Left hindlimb (tissue), 1 donor: Measurements from ENCODE around the gene FLG.
"Not testable (repeated sequence)": the region's sequence is repeated elsewhere in the genome, so short reads cannot be mapped to it uniquely, and the experiment has no call there.

Source experiments
- DNase-seq: peaks from one replicate; pipeline ENCODE4 v3.0.0-alpha.2; 2018

The FLG gene

DNA sequence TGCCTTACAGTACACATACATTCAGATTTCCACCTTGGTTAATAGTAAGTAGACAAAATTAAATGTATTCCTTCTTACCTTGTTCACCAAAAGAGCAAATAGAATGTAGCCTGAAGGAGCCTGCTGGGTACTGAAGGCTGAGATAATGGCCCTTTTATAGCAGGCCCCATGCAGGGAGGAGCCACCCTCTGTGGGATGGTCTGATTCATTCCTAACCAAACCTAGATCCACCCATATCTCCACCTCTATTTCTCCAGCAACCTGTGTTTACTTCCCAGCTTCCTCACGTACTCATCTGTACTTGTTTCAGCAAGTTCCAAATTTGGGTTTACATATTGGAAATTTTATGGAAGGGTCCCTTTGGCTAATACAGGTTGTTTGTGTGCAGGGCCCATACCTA is at the start of gene FLG:
TSS of gene FLG (minus strand) at position 129 of the 400 bp plus-strand sequence. CDS start 9,783 bp downstream, outside the sequence.
- DNase-seq: no peak

DNA sequence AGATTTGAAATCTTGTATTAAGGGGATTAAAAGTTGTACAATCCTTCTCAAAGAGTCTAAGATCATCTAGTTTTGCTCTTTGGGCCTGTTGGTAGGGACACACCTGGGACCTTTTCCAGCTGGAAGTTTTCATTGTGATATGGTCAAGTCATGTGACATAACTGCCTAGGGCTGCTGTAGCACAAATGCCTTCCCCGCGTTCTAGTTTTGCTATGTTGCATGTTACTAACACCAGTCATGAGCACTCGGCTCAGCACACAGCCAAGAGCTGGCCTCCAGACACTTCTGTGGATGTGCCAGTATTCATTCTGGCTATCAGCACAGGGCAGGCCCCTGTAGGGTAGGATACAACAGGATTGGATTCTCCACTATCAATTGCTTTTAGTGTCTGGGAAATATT is 49.4 kb upstream of the FLG start:
- no peak for DNase-seq

DNA sequence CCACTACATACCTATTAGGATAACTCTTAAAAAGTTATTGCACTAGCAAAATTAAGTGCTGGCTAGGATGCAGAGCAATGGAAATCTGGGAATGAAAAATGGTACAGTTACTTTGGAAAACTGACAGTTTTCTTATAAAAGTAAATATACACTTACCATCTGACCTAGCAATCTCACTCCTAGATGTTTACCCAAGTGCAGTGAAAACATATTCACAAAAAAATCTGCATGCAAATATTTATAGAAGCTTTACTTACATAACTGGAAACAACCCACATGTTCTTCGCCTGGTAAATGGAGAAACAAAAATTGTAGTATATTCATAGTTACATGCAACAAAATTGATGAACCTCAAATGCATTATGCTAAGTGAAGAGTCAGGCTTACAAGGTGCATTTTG is 47.6 kb upstream of the FLG start:
- no peak for DNase-seq

DNA sequence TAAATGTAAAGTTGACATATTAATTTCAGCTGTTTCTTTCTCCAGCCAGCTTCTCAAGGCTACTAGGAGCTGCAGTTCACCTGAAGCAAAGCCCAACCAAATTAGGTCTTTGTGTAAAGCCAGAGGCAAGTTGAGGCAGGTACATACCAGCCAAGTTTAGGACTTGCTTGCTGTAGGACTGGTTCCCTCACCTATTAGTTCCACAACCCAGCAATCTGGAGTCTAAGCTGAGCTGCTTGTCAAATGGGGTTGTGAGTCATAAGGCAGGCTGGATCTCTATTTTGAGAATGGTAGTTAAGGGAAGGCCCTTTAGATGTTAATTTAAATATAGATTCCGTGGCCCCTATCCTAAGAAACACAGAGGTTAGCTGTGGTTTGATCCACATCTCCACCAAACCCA is 42.4 kb upstream of the FLG start:
- no peak for DNase-seq

DNA sequence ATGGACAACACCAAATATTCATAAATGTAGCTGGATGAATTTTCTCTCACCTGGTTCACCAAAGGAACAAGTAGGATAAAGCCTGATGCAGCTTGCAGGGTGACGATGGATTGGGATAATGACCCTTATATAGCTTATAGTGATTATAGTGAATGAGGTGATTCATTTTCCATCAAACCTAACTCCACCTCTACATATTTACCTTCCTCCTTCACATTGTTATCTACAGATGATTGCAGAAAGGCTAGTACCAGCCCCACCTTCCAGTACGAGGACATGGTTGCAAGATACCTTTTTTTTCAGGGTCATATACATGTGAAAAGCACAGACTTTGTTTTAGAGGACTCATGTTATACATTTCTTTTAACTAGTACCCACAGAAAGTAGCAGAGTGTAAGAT is 34.9 kb upstream of the FLG start, which contains the start of gene FLG2:
TSS of gene FLG2 (minus strand) at position 101 of the 400 bp plus-strand sequence. CDS start 1,122 bp downstream, outside the sequence.
- no peak for DNase-seq

DNA sequence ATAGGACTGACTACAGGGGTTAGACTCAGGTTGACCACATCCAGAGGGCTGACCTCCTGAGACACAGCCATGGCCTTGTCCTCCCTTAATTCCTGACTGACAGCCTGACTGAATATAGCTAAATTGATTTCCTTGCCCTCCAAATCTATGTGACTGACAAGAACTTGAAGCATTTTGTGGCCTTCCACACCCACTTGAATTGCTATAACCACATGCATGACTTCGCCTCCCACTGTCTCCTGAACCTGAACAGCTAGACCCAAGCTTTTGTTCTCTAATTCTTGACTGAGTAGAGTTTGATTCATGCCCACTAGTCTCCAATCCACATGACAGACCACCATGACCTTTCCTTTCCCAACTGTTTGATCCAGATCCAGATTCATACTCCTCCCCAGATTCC is 31.7 kb upstream of the FLG start:
- DNase-seq: no peak

DNA sequence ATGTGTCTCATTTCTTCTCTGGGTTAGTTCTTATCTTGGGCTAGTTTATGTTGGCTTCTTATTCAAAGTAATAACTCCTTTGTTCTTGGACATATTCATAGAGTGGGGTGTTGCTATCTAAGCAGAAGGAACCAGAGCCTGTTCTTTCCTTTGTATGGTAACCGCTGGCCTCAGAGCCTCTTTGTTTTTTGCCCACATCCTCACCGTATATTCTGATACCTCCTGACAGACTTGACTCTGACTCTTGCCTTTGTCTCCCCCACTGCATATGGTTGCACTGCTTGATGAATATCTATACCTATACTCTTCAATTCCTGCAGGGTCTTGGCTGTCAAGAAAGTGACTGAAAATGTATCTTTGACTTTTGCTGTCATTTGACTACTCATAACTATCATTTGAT is 24.6 kb upstream of the FLG start:
- DNase-seq: no peak

DNA sequence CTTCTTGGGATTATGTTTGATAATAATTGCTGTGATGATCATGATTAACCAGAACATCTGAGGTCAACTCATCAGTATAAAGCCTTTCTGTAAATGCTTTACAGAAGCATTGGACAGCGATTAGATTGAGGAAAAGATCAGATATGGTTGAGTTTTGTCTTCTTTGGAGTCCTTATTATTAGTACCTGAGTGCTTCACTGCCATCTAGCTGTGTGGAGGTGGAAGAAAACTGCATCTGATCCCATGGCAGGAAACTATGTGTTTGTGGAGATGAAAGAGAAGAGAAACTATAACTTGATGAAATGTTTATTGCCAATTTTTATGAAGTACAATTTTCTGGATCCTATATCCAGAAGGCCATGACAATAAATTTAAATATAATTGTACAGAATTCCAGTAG is 23.4 kb upstream of the FLG start:
- no peak for DNase-seq

DNA sequence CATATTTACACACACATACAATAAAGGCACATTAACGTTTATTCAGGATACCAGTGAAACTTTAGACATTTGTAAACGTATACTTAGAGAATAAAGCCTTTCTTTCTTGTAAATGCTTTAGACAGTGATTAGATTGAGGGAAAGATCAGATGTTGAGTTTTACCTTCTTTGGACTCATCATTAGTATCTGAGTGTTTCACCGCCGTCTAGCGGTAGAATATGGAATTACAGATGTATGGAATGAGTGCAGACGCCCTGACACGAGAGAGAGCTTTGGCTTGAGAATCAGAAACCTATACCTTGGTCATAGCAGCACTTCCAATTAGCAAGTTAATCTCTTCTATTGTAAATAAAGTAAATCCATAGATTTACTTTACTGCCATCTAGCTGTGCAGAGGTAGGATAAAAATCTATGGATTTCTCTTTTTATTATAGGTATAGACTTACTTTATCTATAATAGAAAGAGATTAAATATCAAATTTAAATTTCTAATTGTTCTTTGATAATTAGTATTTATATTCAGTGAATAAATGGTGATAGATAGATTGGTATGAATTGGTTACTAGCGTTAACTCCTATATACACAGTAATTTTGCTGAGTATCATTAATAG is 22.2 kb upstream of the FLG start:
- no peak for DNase-seq

DNA sequence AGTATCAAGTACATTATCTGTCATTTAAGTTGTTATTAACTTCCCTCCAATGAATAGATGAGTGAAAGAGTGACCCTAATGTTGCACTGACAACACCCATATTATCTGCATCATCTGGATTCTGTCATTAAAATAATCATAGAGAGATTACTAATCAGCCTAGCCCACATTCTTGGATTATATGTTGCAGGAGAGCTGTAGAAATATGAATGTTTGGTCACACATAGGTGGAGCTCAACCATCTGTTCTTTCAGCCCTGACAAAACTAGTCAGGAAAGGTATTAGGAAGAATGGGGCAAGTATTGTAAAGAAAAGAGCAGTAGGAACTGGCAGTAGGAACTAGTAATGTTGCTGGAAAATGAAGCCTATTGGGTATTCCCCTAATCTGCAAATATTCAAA is 19.4 kb upstream of the FLG start:
- DNase-seq: no peak

DNA sequence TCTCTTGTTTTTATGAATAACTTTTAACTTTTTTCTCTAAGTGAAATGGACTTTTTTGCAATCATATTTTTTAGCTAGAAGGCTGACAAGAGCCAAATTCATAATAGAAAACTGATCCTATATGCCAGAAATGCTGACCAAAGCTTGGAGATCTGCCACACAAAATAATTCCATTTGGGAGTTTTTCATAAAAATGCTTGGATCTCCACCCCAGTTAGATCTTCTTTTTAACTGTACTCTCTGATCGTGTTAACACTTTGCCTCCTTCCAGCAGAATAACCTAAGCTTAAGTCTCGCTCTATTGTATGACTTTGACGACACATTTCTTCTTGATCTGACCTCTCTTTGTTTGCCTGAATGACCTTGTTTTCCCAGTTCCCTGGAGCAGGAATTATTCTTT is 18.0 kb upstream of the FLG start:
- no peak for DNase-seq

DNA sequence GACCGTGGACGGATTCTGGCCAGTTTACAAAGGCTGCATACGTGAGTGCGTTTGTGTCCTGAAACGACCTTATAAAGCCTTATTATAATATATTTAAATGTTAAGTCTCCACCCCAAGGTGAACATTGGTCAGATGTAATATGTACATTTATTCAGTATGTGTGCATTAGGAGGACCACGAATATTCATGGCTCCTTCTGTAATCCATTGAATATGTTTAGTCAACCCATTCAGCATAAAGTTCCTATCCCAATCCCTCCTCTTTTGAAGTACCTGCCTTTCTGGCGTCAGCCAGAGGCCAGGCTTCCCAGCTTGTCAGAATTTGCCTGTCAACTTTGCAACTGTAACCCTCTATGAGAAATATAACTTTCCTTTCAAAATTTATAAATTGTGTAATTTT is 10.4 kb upstream of the FLG start:
- no peak for DNase-seq

DNA sequence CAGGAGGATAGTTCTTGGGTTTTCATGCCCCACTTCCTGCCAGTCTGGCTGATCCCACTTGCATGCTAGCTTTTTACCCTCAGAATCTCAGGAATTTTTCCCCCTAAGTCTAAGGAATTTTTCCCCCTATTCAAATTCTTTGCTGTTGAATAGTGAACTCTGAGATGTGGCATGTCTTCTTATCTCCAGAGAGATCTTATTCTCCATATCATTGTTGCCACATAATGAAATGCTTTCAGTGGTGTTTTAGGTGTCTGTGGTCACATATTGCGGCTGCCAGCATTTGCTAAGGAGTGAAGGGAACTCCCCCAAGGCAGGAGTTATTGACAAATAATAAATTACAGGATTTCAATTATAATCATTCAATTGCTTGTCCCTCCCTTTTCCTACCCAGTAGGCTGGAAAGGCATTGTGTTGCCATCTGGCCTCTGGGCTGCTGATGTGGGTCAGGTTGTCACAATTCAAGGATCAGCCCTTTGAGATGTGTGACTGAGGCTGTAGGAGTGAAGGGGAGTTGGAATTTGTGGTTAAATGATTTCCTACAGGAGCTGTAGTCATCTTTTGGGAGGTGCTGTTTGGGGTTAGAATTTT is 3.9 kb upstream of the FLG start:
- no peak for DNase-seq

DNA sequence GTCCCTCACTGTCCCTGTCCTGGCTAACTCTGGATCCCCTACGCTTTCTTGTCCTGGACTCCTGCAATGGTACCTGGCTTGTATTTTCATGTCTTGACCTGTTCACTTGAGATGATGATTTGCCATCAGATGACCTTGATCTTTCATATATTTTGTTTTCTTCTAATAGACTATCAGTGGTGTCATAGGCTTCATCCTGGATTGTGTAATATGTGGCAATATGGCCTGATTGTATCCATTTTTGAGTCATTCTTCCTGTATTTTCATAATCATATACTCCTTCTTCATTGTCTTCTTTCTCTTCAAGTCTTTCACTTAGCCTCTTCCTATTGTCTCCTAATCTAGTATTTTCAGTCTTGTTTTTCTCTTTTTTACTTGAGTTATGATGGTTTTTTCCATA is 11.1 kb downstream of the FLG start:
- no peak for DNase-seq

DNA sequence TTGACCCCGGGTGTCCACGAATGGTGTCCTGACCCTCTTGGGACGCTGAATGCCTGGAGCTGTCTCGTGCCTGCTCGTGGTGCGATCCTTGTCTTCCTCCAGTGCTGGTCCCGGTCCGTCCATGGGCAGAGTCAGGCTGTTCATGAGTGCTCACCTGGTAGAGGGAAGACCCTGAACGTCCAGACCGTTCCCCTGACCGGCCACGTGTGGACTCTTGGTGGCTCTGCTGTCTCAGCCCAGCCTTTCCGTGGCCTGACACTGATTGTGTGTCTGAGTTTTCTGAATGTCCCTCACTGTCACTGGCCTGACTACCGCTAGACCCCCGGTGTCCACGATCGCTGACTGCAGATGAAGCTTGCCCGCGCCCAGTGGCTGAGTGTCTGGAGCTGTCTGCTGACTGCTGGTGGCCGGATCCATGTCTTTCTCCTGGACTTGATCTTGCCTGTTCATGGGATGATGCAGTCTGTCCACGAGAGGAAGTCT is 11.7 kb downstream of the FLG start:
- no peak for DNase-seq

DNA sequence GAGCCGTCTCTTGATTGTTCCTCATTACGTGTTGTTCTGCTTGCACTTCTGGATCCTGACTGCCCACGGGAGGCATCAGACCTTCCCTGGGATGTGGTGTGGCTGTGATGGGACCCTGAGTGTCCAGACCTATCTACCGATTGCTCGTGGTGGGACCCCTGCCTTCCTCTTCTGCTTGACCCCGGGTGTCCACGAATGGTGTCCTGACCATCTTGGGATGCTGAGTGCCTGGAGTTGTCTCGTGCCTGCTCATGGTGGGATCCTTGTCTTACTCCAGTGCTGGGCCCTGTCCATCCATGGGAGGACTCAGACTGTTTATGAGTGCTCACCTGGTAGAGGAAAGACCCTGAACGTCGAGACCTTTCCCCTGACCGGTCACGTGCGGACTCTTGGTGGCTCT is 12.9 kb downstream of the FLG start:
- not testable (repeated sequence) for DNase-seq

DNA sequence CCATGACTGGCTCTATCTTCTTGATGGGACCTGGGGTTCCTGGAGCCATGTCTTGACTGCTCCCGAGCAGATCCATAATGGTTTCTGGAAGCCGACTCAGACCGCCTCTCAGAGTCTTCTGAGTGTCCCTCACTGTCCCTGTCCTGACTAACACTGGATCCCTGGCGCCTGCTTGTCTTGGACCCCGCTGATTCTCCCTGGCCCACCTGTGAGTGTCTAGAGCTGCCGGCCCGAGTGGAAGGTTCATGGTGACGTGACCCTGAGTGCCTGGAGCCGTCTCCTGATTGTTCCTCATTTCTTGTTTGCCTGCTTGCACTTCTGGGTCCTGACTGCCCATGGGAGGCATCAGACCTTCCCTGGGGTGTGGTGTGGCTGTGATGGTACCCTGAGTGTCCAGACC is 15.1 kb downstream of the FLG start:
- DNase-seq: no peak

DNA sequence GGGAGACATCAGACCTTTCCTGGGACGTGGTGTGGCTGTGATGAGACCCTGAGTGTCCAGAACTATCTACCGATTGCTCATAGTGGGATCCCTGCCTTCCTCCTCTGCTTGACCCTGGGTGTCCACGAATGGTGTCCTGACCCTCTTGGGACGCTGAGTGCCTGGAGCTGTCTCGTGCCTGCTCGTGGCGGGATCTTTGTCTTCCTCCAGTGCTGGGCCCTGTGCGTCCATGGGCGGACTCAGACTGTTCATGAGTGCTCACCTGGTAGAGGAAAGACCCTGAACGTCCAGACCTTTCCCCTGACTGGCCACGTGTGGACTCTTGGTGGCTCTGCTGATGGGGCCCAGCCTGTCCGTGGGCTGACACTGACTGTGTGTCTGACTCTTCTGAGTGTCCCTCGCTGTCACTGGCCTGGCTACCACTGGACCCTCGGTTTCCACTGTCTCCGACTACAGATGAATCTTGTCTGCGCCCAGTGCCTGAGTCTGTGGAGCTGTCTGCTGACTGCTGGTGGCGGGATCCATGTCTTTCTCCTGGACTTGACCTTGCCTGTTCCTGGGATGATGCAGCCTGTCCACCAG is 15.6 kb downstream of the FLG start:
- DNase-seq: not testable (repeated sequence)

DNA sequence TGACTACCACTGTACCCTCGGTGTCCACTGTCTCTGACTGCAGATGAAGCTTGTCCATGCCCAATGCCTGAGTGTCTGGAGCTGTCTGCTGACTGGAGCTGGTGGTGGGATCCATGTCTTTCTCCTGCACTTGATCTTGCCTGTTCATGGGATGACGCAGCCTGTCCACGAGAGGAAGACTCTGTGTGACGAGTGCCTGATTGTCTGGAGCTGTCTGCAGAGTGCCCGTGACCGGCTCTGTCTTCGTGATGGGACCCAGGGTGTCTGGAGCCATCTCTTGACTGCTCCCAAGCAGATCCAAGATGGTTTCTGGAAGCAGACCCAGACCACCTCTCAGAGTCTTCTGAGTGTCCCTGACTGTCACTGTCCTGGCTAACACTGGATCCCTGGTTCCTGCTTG is 16.3 kb downstream of the FLG start:
- DNase-seq: not testable (repeated sequence)

DNA sequence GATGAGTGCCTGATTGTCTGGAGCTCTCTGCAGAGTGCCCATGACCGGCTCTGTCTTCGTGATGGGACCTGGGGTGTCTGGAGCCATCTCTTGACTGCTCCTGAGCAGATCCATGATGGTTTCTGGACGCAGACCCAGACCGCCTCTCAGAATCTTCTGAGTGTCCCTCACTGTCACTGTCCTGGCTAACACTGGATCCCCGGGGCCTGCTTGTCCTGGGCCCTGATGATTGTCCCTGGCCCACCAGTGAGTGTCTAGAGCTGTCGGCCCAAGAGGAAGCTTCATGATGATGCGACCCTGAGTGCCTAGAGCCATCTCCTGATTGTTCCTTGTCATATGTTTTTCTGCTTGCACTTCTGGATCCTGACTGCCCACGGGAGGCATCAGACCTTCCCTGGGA is 17.1 kb downstream of the FLG start:
- DNase-seq: not testable (repeated sequence)

DNA sequence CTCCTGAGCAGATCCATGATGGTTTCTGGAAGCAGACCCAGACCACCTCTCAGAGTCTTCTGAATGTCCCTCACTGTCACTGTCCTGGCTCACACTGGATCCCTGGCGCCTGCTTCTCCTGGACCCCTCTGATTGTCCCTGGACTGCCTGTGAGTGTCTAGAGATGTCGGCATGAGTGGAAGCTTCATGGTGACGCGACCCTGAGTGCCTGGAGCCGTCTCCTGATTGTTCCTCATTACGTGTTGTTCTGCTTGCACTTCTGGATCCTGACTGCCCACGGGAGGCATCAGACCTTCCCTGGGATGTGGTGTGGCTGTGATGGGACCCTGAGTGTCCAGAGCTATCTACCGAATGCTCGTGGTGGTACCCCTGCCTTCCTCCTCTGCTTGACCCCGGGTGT is 18.9 kb downstream of the FLG start:
- not testable (repeated sequence) for DNase-seq

DNA sequence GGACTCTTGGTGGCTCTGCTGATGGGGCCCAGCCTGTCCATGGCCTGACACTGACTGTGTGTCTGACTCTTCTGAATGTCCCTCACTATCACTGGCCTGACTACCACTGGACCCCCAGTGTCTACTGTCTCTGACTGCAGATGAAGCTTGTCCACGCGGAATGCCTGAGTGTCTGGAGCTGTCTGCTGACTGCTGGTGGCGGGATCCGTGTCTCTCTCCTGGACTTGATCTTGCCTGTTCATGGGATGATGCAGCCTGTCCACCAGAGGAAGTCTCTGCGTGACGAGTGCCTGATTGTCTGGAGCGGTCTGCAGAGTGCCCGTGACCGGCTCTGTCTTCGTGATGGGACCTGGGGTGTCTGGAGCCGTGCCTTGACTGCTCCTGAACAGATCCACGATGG is 20.3 kb downstream of the FLG start:
- not testable (repeated sequence) for DNase-seq

DNA sequence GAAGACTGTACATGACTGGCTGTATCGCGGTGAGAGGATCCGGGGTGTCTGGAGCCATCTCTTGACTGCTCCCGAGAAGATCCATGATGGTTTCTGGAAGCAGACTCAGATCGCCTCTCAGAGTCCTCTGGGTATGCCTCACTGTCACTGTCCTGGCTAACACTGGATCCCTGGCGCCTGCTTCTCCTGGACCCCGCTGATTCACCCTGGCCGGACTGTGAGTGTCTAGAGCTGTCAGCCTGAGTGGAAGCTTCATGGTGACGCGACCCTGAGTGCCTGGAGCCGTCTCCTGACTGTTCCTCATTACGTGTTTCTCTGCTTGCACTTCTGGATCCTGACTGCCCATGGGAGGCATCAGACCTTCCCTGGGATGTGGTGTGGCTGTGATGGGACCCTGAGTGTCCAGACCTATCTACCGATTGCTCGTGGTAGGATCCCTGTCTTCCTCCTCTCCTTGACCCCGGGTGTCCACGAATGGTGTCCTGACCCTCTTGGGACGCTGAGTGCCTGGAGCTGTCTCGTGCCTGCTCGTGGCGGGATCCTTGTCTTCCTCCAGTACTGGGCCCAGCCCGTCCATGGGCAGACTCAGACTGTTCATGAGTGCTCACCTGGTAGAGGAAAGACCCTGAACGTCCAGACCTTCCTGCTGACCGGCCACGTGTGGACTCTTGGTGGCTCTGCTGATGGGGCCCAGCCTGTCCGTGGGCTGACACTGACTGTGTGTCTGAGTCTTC is 21.7 kb downstream of the FLG start:
- DNase-seq: not testable (repeated sequence)

DNA sequence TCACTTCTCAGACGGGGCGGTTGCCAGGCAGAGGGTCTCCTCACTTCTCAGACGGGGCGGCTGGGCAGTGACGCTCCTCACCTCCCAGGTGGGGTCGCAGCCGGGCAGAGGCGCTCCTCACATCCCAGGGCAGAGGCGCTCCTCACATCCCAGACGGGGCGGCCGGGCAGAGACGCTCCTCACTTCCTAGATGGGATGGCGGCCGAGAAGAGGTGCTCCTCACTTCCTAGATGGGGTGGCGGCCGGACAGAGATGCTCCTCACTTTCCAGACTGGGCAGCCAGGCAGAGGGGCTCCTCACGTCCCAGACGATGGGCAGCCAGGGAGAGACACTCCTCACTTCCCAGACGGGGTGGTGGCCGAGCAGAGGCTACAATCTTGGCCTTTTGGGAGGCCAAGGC is 68.6 kb downstream of the FLG start:
- DNase-seq: not testable (repeated sequence)
